Measurements from ENCODE around the gene IL36B. TPM values are rescaled to one million over a fixed set of nuclear protein-coding genes. Genes with fewer than 3 reads are reported as not detected.

IL36B gene
- total RNA-seq, 4 donors from 2014 or later = 2.3 to 11.9 (median 7.6) TPM

GRCh38 chr2:113012436-113013335 is 40.0 kb downstream of the IL36B start:
- TF ChIP-seq CTCF (IDR thresholded peaks at IDR 0.05) (no peak), POLR2A (IDR thresholded peaks at IDR 0.05) (no peak)
- intact Hi-C loops (cut with DNase I; ENCODE audit: low total_unique reads) = no loop called here

GRCh38 chr2:113011108-113011507 is 41.6 kb downstream of the IL36B start:
- 93 to 97% methylated on average over 1 of the region's 1 CpG for WGBS, 2 donors
- intact Hi-C loops (cut with DNase I; ENCODE audit: low total_unique reads) = no loop called here
- DNase-seq (ENCODE audit: low spot score in 2 of 2) = no peak
- H3K4me3 ChIP-seq (ENCODE audit: low read depth, poor library complexity, severe bottlenecking) = no peak overlapping the region
- no peak for TF ChIP-seq CTCF (IDR thresholded peaks at IDR 0.05)
- TF ChIP-seq POLR2A (IDR thresholded peaks at IDR 0.05) = no peak

More at GRCh38 chr2:113012436-113013335, 40.0 kb downstream of the IL36B start:
- no peak overlapping the region for H3K4me3 ChIP-seq (ENCODE audit: low read depth, poor library complexity, severe bottlenecking)
- 70 to 71% methylated on average over 8 of the region's 8 CpGs for whole genome bisulfite sequencing, 2 donors
- DNase-seq (ENCODE audit: low spot score in 2 of 2) = no peak

GRCh38 chr2:113010088-113010487 is 42.6 kb downstream of the IL36B start:
- DNase-seq (ENCODE audit: low spot score in 2 of 2) = no peak
- H3K4me3 ChIP-seq (ENCODE audit: low read depth, poor library complexity, severe bottlenecking) = no peak overlapping the region
- intact Hi-C loops (cut with DNase I; ENCODE audit: low total_unique reads) = no loop called here
- WGBS, 2 donors = 46% methylated on average over 2 of the region's 2 CpGs
- TF ChIP-seq POLR2A (IDR thresholded peaks at IDR 0.05) (no peak), CTCF (IDR thresholded peaks at IDR 0.05) (no peak)

- no peak overlapping the region for H3K4me3 ChIP-seq (ENCODE audit: low read depth, poor library complexity, severe bottlenecking)
- intact Hi-C loops (cut with DNase I; ENCODE audit: low total_unique reads) = no loop called here
- no peak for TF ChIP-seq POLR2A (IDR thresholded peaks at IDR 0.05)
- TF ChIP-seq CTCF (IDR thresholded peaks at IDR 0.05) = no peak
- DNase-seq (ENCODE audit: low spot score in 2 of 2) = no peak
- 65 to 87% methylated on average over 1 of the region's 1 CpG for WGBS, 2 donors
Measured at GRCh38 chr2:113009622-113010021, 43.0 kb downstream of the IL36B start.

GRCh38 chr2:113007250-113007649 is 45.4 kb downstream of the IL36B start:
- intact Hi-C loops (cut with DNase I; ENCODE audit: low total_unique reads) = no loop called here
- TF ChIP-seq CTCF (IDR thresholded peaks at IDR 0.05) (no peak), POLR2A (IDR thresholded peaks at IDR 0.05) (no peak)
- H3K4me3 ChIP-seq (ENCODE audit: low read depth, poor library complexity, severe bottlenecking) = no peak overlapping the region
- WGBS, 2 donors = 86 to 88% methylated on average over 1 of the region's 1 CpG
- DNase-seq (ENCODE audit: low spot score in 2 of 2) = no peak
